Endometrium (tissue), 2 donors: Measurements from ENCODE around the gene CROCC.
"Not testable (repeated sequence)": the region's sequence is repeated elsewhere in the genome, so short reads cannot be mapped to it uniquely, and the experiment has no call there.

Experiments
- FAIRE-seq: peaks from 2 replicates; lab custom pipeline; 2012; peaks lifted over from hg19 to GRCh38; lab: Jason Lieb, UNC
- donor health status: control.
- donor health status: control.

Gene CROCC, protein sequence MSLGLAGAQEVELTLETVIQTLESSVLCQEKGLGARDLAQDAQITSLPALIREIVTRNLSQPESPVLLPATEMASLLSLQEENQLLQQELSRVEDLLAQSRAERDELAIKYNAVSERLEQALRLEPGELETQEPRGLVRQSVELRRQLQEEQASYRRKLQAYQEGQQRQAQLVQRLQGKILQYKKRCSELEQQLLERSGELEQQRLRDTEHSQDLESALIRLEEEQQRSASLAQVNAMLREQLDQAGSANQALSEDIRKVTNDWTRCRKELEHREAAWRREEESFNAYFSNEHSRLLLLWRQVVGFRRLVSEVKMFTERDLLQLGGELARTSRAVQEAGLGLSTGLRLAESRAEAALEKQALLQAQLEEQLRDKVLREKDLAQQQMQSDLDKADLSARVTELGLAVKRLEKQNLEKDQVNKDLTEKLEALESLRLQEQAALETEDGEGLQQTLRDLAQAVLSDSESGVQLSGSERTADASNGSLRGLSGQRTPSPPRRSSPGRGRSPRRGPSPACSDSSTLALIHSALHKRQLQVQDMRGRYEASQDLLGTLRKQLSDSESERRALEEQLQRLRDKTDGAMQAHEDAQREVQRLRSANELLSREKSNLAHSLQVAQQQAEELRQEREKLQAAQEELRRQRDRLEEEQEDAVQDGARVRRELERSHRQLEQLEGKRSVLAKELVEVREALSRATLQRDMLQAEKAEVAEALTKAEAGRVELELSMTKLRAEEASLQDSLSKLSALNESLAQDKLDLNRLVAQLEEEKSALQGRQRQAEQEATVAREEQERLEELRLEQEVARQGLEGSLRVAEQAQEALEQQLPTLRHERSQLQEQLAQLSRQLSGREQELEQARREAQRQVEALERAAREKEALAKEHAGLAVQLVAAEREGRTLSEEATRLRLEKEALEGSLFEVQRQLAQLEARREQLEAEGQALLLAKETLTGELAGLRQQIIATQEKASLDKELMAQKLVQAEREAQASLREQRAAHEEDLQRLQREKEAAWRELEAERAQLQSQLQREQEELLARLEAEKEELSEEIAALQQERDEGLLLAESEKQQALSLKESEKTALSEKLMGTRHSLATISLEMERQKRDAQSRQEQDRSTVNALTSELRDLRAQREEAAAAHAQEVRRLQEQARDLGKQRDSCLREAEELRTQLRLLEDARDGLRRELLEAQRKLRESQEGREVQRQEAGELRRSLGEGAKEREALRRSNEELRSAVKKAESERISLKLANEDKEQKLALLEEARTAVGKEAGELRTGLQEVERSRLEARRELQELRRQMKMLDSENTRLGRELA (N-terminal part only)

DNA sequence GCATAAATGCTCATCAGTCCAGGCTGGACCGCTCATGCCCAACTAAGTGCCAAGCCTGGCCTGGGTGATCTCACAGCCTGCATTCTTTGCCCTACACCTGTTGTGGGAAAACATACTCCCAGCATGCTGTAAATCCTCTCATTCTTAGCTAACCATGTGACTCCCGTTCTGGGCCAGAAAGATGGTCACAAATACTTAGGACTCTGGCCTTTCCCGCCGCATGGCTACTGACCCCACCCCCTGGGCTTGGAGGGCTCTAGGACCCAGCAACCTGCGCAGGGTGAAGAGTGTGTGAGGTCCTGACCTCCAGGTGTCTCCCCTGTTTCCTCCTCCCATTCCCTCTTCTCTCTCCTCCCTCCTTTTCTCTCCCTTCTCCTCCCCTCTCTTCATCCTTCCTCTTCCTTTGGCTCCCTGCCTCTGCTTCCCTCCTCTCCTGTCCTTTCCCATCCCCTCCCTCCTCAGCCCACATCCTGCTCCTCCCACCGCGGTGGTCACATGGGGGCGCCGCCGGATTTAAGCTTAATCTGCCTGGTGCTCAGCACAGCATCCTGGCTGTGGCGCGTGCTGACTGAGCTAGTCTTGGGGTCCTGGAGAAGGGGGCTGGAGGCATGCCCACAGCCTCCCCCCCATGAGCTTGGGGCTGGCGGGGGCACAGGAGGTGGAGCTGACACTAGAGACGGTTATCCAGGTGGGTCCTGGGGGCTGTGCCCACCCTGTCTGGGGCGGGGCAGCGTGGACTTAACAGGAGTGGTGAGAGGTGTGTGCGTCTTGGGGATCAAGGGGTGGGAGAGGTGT, at the start of gene CROCC:
CROCC (plus strand) TSS at position 541 of the 795 bp plus-strand sequence; CDS start at position 629, 88 bp downstream.
- no peak for FAIRE-seq

DNA sequence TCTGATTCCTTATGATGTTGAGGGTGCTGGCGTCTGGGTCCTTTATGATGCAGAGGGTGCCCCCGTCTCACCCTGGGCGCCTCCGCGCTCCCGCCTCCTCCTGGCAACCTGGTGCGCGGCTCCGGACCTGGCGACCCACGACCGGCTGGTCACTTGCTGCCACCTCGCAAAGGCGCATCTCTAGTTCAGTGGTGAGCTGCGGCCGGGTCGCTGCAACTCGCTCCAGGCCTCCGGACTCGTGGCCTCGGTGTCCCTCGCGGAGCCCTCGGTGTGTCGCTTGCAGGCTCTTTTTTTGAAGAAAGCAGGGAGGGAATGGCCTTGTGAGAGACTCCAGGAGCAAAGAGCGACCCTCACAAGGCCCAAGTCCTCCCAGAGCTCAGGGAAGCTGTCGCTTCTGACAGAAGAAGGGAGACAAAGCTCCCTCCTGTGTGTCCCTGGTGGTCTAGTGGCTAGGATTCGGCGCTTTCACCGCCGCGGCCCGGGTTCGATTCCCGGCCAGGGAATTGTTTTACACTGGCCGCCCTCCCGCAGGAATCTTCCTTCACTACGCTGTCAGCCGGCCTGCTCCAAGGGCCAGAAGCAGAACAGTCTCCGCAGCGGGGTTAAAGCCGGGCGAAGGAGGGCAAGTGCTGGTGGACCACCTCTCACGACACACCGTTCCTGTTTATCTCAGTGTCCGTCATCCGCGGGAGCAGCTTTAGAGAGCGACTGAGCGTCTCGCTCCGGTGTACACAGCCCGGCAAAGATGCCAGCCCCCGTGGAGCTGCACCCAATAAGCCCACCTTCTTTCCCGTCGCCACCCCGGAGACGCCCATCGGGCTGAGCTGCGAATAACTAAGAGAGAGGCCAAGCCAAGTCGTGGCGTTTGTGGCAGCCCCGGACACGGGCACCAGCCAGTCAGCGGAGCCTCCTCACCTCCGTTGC, 49.3 kb upstream of the CROCC start:
- not testable (repeated sequence) for FAIRE-seq

- FAIRE-seq = not testable (repeated sequence)
Observed at GRCh38 chr1:16873076-16873879, 48.5 kb upstream of the CROCC start.

- FAIRE-seq = not testable (repeated sequence)
Observed at GRCh38 chr1:16874968-16875765, 46.6 kb upstream of the CROCC start.

GRCh38 chr1:16881742-16882141, 40.0 kb upstream of the CROCC start:
- not testable (repeated sequence) for FAIRE-seq

DNA sequence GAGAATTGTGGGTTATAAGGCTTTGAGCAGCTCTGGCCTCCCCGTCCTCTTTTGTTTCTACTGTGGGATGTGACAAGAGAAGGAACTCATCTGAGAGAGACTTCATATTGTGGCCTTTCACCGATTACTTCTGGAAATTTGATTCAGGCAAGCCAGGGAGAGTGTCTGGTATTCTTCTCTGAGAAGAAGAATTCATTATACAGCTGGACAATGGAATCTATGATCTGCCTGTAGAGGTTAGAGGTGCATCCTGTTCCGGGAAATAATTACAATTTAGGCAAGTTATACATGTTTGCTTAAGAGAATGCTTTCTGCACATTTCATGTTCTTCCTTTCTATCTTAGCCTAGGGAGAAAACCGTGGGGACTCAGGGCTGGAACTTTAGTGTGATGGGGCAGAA, 38.7 kb upstream of the CROCC start:
- FAIRE-seq = no peak

DNA sequence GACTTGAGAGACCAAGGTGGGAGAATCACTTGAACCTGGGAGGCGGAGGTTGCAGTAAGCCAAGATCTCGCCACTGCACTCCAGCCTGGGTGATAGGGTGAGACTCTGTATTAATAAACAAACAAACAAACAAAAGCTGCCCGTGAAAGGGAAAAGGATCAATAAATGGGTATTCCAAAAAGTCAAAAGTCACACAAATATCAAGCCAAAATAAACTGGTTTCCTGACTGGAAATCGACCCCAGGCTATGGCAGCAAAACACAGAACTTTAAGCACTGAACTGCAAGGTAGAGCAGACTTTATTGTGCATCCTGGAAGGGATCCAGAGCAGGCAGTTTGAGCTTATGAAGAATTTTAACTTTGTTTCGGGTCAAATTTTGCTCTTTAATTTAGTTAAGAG, 37.2 kb upstream of the CROCC start:
- not testable (repeated sequence) for FAIRE-seq

- FAIRE-seq = no peak
Observed at GRCh38 chr1:16886860-16887605, 34.7 kb upstream of the CROCC start.

GRCh38 chr1:16888860-16889816, 32.6 kb upstream of the CROCC start:
- FAIRE-seq = no peak

DNA sequence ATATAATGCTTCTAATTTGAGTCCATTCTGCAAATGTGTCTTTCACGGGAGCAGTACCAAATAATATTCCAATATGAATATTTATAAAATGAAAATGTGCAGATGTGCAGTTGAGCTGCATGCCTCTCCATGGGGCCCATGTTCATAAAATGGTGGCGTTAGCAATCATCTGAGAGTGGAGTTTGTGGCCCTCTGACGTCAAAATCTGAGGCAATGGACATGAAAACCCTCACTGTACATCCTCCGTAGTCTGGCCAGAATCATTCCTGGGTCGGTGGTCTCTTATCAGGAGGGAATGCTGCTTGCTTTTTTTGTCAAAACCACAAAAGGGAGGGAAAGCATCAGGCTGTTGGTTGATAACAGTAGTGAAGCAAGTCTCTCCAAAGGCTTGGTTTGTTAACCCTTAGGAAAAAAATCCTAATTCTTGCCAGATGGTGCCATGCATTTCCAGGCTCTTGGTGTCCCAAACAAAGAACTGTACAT, 31.2 kb upstream of the CROCC start:
- FAIRE-seq = not testable (repeated sequence)

DNA sequence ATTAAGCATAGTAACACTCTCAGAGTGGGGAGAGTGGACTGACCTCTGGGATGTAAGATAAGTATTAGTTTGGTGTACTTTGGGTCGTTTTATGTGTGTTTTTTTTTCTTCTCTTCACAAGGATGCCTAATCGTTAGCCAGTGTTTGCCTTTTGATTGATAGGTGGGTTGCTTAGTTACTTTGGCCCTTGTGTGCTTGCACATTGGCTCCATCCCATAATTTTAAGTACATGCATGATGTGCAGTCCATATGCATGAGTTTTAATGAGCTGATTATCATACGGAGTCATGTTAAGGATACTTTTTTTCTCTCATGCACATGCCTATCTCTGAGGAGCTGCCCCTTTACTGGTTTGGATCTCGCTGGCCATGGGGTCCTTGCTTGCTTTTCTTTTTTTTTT, 30.7 kb upstream of the CROCC start:
- not testable (repeated sequence) for FAIRE-seq

GRCh38 chr1:16892978-16893525, 28.7 kb upstream of the CROCC start:
- not testable (repeated sequence) for FAIRE-seq

- FAIRE-seq = not testable (repeated sequence)
Observed at GRCh38 chr1:16893796-16894195, 27.9 kb upstream of the CROCC start.

GRCh38 chr1:16894338-16894737, 27.4 kb upstream of the CROCC start:
- FAIRE-seq = not testable (repeated sequence)

DNA sequence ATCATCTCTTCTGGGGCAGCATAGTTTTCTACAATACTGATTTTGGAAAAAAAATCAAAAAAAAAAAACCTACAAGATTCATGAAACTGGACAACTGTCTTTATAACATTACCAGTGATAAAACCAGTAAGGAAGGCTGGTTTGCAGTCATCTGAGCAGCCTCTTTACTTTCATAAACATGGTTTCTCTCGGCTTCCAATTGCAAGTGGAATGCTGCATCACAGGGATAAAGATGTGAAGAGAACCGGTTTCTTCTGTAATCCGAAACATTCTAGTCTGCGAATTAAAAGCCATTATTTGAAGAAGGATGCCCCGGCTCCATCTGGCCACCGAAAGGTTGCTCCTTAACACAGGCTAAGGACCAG, 26.5 kb upstream of the CROCC start:
- FAIRE-seq = peak; percentile 8
